ENCODE measurements around the gene RBM38. TPM values are rescaled to one million over a fixed set of nuclear protein-coding genes. Genes with fewer than 3 reads are reported as not detected.

Gene RBM38
- total and polyA plus RNA-seq, 8 donors = 16.8 to 29.5 (median 19.9) TPM

DNA sequence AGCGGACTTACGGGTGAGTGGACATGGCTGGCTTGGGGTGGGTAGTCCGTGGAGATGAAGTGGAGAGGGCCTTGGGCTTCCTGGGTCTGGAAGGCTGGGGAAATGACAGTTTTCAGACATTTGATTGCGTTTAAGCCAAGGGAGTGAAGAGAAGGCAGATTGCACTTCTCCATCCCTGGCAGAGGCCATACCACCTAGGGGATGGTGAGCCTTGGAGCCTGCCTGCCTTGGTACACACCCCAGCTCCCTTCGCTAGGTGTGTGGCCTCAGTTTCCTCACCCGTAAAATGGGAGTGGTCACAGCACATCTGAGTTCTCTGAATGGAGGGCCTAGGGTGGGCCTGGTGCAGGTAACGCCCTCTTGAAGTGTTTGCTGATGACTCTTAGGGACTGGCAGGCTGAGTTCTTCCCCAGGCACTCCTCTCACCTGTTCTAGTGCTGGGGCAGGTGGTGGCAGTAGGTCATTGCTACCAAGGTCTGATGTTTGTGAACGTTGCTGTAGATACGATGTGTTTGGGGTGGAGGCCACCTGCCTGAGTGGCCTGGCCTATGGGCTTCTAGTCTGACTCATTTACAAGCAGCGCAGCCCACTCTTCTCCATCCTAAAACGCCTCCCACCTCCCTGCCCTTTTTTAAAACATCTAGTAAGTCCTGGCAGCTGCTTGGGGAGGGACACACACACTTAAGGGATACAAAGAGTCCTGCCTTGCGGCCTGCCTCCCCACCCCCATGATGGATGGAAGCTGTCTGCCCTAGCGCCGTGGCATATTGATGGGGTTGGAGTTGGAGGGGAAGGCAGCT, 2.3 kb downstream of the RBM38 start:
- peak; percentile 12 for ATAC-seq
- Histone ChIP-seq H3K4me3 (peak overlapping the region in 1 of 2 donors; percentile 61), H3K27ac (peak overlapping the region in 1 of 2 donors; percentile 60), H3K36me3 (peaks cover 0 to 40% of the 10 kb centered on the region in 2 donors), H3K9me3 (no peaks in the 10 kb centered on the region), H3K27me3 (no peaks in the 10 kb centered on the region), H3K4me1 (peaks cover 13 to 89% of the 10 kb centered on the region in 2 donors)
- intact Hi-C loops (cut with DNase I) = no loop called here
- DNase-seq = peak in 1 of 4 donors; percentile 28
- TF ChIP-seq, protein P1, sequence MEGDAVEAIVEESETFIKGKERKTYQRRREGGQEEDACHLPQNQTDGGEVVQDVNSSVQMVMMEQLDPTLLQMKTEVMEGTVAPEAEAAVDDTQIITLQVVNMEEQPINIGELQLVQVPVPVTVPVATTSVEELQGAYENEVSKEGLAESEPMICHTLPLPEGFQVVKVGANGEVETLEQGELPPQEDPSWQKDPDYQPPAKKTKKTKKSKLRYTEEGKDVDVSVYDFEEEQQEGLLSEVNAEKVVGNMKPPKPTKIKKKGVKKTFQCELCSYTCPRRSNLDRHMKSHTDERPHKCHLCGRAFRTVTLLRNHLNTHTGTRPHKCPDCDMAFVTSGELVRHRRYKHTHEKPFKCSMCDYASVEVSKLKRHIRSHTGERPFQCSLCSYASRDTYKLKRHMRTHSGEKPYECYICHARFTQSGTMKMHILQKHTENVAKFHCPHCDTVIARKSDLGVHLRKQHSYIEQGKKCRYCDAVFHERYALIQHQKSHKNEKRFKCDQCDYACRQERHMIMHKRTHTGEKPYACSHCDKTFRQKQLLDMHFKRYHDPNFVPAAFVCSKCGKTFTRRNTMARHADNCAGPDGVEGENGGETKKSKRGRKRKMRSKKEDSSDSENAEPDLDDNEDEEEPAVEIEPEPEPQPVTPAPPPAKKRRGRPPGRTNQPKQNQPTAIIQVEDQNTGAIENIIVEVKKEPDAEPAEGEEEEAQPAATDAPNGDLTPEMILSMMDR (IDR thresholded peaks at IDR 0.05) = no peak

DNA sequence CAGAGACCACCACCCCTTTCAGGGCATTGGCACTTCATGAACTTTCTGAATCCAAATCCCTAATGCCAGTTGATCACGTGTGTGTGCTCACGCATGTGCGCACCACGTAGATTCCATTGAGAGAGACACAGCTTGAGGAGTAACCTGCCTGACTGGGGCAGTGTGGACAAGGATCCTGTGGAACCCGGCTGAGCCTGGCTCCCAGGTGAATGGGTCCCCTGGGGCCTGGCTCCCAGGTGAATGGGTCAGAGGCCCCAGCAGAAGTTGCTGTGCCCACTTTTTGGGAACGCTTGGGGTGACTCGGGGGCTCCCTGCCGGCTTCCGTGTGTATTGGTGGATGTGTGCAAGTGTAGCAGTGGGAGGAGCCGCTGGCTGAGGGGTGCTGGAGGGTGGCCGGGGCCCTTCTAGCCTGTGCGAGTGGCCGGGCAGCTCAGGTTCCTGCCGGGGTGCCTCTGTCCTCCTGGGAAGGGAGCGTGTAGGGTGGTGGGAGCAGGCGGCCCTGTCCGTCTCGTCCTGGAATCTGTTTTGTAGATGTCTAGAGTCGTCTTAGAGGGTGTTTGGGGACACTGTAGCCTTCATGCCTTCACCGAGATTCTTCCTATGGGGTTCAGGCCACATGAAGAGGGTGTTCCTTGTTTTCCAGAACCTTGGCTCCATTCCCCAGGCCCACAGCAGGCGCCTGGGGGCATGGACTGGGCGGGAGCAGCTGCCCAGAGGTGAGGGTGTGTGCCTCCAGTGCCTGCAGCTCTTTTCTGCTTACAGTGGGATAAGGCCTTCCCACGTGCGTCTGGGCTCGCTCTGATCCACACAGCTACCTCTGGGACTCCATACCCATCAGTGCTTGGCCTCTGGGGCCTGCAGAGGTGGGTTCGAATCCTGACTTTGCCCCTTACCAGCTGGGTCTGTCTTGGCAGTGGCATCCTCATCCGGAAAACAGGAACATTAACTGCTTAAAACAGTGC, 3.2 kb downstream of the RBM38 start:
- ATAC-seq (no peak), DNase-seq (peak in 1 of 4 donors; percentile 70)
- H3K4me3 ChIP-seq = no peak overlapping the region
- no peaks in the 10 kb centered on the region for H3K9me3 ChIP-seq
- peaks cover 0 to 40% of the 10 kb centered on the region in 2 donors for H3K36me3 ChIP-seq
- no peaks in the 10 kb centered on the region for H3K27me3 ChIP-seq
- H3K27ac ChIP-seq = no peak overlapping the region
- peaks cover 17 to 90% of the 10 kb centered on the region in 2 donors for H3K4me1 ChIP-seq
- TF ChIP-seq, protein P1 (IDR thresholded peaks at IDR 0.05) = no peak
- intact Hi-C loops (cut with DNase I) = no loop called here

DNA sequence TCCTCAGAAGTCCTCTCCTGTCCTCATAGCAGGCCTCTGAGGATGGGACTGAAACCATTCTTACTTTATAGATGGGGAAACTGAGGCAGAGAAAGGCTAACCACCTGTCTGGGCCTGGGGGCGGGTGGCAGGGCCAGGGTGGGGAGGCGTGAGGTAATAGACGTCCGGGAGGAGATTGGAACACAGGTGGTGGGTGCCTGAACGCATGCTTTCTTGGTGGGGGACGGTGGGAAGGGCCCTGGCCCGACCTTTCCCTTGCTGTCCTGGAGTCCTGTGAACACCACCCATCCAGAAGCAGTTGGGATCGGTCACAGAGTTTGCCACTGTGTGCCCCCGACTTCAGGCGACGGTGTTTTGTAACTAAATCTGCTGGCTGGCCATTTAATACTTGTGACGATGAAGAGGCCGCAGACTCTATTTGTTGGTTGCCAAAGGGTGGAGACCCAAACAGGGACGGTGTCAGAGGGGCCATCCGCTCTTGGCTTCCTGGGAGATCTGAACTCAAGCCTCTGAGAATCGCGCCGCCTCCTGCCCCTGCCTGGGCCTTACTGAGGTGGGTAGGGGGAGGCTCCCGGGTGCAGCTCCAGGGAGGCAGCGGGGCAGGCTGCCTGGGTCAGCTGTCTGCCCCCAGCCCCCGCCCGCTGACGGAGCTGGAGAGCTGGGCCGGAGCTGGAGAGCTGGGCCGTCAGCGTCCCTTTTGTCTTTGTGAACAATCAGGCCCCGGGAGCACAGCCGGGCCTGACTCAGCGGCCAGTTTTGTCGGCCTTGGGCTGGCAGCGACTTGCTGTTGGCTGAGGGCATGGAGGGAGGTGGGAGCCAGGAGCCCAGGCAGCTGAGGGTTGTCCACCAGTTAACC, 4.1 kb downstream of the RBM38 start:
- ATAC-seq (no peak), DNase-seq (peak in 2 of 4 donors; percentile 35 to 76)
- no peaks in the 10 kb centered on the region for H3K9me3 ChIP-seq
- H3K27me3 ChIP-seq = no peaks in the 10 kb centered on the region
- no peak overlapping the region for H3K4me3 ChIP-seq
- H3K36me3 ChIP-seq = peaks cover 0 to 48% of the 10 kb centered on the region in 2 donors
- intact Hi-C loops (cut with DNase I) = no loop called here
- TF ChIP-seq, protein P1 (IDR thresholded peaks at IDR 0.05) = no peak
- H3K4me1 ChIP-seq = peaks cover 17 to 90% of the 10 kb centered on the region in 2 donors
- H3K27ac ChIP-seq = peak overlapping the region; percentile 39 to 43

DNA sequence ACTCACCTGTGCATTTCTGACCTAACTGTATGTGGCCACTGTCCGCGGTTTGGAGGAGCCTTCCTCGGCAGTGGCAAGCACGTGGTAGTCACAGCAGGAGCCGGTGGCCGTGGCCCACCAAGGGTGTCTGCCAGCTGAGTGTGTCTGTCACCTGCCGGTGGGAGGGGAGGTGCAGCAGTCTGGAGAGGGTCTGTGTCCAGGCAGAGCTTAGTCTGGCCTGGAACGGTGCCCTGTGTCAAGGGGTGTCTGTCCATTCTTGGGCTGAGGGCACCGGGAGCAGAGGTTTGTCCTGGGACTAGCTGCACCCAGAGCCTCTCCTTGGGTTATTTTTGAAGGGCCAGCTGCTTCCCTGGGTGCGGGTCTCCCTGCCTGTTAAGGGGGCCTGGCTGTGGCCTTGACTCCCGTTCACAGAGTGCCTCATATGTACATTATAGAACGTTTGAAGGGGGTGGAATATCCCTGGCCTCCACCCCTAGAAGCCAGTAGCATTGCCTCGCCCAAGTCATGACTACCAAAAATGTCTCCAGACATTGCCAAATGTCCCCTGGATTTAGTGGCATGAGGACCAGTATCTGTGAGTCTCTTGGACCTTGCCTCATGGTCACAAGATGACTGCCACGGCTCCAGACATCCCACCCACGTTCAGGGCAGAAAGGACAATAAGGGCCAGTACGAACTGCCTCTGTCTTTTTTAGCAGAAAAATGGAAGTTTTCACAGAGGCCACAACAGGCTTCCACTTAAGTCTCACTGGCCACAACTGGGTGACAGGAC, 5.2 kb downstream of the RBM38 start:
- DNase-seq (peak in 1 of 4 donors; percentile 28), ATAC-seq (no peak)
- intact Hi-C loops (cut with DNase I) = no loop called here
- no peaks in the 10 kb centered on the region for H3K27me3 ChIP-seq
- H3K27ac ChIP-seq = no peak overlapping the region
- peaks cover 0 to 58% of the 10 kb centered on the region in 2 donors for H3K36me3 ChIP-seq
- H3K4me1 ChIP-seq = peaks cover 17 to 89% of the 10 kb centered on the region in 2 donors
- H3K4me3 ChIP-seq = no peak overlapping the region
- TF ChIP-seq, protein P1 (IDR thresholded peaks at IDR 0.05) = no peak
- H3K9me3 ChIP-seq = no peaks in the 10 kb centered on the region

Data from left lung (tissue), 10 donors.